Pulmonary artery endothelial cell (primary cell): ENCODE results near the gene TOM1L2. TPM values are rescaled to one million over a fixed set of nuclear protein-coding genes. Genes with fewer than 3 reads are reported as not detected.

Source experiments
- DNase-seq: peaks from one replicate; pipeline ENCODE4 v3.0.0-alpha.2; 2011; ENCODE audit warnings: low read depth, low spot score
- total RNA-seq: library from RNA; depleted of rRNA; stranded (reverse); fragments of >200 nt; gene quantifications from 2 replicates; pipeline ENCODE4 v1.2.3, GENCODE V29; 2014

TOM1L2 gene
- total RNA-seq, 1 donor from 2014 or later = 14.3 TPM

DNA sequence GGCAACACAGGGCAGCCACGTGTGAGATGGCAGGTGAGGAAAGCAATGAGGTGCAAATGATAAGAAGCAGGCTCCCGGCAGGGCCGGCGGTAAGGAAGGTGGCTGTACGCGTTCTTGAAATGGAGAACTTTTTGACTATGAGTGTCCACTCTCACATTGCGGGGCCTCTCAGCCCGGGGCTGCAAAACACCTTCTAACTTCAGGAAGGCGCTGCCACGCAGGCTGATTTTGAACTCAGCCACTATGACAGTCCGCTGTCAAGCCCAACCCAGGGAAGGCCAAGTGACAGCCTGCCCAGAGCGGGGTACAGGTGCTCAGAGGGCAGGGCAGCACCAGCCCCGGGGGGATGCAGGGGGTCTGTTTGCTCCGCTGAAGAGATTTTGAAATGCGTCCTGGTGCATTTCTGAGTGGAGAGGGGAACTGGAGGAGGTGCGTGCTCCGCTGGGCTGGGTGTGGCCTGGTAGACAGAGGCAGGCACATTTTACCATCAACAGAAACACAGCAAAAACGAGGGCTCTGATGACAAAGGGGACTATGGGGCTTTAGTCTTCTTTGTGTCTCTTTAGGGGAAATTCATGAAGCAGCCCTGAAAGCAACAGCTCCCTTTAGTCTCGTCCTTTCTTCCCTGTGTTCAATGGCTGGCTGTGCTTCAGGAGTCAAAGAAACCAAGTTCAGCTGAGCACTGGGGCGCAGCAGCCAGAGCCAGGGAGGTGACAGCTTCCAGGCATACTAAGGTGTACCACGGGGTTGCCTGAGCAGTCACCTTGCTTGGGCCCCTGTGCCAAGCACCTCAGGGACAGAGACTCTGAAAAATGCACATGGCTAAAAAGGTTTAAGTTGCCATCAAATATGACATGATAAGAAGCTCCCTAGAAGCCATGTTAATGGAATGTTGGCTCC is 120.8 kb downstream of the TOM1L2 start:
- no peak for DNase-seq

DNA sequence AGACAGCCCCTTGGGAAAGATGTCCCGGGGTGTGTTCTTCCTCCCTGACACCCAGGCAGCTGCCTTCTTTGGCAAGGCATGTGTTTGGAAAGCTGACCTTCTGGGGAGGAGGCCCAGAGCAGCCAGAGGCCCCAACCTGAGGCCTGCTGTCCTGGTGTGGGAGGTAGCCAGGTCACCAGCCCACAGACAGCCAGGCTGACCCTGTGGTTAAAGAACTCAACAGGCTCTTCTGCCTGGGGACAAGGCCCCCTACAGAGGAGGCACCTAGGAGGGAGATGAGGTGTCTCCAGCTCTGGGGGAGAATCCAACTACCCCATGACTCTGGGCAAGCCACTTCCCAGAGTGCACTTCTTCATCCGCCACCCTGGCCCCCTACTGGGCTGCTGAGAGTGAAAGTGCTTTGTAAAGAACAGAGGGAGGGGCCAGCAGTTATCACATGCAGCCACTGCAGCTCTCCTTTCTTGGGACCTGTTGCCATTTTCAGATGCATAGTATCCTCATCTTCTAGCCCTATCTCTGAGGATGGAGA is 122.3 kb downstream of the TOM1L2 start:
- DNase-seq = no peak

DNA sequence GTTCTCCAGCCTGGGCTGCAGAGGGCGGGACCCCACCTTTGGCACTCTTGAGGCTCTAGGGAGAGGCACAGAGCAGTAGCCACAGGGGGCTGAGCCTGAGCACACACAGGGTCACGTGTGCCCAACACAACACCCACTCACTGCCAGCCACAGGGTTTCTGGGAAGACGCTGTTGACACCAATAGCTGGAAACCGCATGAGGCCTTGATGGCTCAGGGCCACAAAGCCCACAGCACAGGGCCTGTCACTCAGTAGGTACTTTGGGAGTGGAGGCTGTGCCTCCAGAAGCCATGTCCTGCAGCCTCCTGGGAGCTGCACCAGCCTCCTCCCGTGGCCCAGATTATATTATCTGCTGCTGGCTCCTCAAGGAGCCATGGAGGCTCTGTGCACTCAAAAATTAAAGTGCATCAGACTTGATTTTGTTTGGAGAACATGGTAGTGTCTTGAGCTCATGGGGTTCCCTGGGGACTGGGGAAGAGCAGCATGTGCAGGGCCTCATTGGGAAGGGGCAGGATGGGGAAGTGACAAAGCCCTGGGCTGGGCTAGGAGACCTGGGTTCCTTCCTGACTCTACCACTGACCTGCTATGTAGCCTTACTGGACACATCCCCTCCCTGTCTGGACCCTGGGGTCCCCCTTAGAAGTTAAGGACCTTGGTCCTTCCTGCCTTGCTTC is 122.9 kb downstream of the TOM1L2 start:
- no peak for DNase-seq

DNA sequence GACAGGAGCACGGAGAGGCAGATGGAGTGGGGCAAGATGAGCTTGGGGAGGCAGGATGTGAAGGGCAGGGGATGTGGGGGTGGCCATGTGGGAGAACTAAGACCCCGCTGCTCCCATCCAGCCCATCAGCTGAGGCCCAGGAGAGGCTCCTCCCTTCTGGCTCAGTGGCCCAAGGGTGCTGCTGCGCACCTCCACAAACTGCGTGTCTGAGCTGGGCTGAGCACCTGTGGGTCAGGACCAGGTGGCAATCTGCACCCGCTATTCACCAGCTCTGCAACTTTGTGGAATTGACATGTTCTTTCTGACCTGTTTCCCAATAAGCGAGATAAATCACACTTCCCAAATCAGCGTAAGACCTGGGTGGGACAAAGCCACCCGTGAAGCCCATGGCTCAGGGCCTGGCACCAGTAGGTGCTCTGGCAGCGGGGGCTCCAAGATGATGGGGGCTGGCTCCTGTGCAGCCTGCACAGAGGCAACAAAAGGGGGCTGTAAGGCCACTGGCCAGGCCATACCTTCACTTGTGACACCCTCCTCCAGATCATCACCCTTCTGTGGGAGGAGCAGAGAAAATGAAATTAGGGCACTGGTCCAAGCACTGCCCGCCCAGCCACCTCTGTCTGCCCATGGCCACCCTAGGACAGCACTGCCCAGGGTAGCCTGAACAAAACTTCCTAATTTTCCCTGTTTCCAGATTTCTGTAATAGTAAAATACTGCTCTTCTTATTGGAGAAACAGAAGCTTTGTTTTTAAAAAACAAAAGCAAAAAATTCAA is 123.7 kb downstream of the TOM1L2 start:
- DNase-seq = no peak

DNA sequence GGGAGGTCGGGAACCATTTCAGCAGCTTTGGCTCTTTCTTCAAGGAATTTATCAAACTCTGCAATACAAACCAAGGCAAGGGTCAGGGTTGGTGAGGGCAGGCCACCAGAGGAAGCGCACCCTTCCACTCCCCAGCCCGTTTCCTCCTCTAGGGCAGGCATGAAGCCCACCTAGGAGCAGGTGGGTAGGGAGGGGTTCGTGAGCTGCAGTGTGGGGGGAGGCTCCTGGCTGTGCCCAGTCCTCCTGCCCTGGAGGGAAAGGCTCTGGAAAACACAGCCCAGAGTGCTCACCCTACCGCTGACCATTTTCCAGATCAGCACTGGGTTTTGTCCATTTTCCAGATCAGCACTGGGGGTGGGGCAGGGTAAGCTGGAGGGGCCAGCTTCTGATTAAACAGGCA is 124.5 kb downstream of the TOM1L2 start:
- no peak for DNase-seq

DNA sequence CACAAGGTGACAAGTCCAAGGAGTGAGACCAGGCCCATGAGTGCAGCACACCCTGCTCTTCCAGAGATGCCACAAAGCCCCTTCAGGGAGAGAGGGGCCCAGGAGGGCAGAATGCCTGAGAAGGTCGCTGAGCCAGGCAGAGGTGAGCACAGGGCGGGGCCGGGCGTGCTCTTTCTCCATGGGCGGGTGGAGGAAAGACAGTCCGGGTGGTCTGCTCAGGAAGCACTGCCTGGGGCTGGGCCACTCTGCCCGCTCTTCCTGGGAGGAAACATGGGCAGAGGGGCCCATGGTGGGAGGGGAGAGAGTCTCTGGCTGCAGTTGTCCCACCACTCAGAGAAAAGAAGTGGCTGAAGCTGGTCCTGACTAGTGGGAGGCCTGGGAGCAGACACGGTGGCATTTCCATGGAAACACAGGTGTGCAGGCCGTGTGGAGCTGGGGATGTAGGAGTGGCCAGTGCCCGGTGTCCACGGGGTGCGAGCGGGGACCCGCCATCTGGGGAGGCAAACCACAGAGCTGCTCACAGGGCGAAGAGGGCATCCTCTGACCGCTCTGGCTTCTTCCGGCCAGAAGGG is 125.0 kb downstream of the TOM1L2 start:
- no peak for DNase-seq

DNA sequence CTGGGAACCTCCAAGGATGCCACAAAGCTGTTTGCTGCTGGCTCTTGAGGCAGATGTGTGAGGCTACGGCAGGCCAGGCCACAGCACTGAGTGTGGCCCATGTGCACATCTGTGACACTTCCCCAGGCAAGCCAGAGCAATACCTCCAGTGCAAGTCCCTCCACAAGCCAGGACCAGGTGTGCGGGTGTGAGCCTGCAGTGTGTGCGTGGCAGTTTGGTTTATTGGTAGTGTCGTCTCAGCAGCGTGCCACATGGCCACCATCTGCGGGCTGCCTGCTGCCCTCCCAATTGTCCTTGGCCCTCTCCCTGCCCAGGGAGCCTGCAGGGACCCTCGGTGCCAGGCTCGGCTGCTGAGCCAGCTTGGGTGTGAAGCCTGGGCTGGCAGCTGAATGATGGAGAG is 125.6 kb downstream of the TOM1L2 start:
- no peak for DNase-seq

DNA sequence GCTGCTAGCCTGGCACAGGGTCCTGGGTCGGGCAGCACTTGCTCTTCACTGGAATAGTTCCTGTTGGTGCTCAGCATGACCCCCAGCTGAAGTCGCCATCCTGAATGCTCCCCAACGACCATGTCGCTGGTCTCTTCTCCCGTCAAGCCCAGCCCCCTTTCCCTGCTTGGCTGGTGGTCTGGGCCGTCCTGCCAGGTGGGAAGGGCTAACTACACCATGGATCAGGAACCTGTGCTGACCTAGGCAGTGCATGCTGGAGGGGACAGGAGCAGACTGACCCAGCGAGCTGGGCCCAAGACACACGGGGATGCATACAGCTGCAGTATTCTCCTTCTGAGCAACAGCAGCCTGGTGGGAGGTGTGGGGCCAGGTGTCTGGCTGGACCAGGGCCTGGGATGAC is 126.2 kb downstream of the TOM1L2 start:
- DNase-seq = no peak

DNA sequence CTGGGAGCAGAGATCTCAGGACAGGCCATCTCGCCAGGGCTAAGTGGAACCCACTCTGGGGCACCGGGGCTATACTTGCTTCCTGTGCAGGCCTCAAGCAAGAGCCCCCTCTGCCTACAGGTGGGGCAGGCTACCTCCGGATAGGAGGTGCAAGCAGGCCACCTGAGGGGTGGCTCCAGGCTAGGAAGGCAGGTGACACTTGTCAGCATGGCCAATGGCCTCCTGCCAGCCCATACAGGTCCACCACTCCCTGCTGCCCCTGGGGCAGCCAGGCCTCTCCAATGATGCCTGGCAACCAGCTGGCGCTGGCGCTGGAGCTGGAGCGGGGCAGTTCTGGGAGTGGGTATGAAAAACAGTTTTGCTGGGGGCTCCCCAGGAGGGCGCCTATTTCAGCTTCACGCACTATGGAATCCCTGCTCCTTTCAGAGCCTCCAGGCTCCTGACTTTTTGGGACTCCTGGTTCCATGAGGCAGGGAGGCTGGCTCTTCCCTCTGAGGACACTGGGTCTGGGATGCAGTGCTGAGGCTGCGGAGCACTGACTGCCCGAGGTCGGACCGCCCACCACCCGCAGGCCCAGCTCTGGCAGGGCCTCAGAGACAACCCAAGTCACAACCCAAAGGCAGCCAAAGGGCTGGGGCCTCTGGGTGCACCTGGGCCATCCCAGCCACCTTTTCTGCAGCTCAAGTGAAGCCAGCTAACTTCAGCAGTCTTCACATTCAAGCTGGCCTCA is 127.0 kb downstream of the TOM1L2 start:
- no peak for DNase-seq

DNA sequence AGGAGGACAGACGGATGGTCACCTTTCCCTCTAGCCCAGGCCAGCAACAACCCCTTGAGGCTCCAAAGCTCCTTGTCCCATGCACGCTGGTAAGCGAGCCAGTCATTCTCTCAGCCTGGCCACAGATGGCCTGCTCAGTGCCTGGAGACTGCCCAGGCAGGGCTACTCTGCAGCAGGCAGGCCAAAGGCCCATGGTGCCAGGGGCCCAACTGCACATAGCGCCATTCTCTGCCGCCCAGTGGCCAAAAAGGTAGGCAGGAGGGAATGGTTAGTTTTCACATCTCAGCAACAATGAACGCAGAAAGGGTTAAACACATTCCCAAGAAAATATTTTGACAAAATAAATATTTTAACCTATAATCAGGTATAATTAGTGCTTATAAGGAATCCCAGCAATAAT is 127.7 kb downstream of the TOM1L2 start:
- DNase-seq = no peak

DNA sequence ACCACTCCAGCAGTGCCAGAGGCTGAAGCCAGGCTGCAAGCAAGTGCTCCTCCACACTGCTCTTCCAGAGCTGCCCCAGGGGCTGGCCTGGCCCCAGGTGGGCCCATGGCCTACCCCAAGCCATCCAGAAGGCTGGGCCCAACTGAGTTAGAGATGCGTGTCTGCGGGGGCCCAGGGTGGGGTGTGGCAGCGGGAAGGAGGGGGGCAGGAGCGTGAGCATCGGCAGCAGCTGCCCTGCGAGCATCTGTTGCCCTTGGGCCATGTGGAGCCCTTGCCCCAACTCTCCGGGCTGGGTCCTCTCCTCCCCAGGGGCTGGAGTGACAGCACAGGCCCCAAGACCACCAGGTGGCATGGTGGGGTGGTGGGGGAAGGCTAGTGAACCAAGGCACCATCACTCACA is 128.1 kb downstream of the TOM1L2 start:
- DNase-seq = no peak

DNA sequence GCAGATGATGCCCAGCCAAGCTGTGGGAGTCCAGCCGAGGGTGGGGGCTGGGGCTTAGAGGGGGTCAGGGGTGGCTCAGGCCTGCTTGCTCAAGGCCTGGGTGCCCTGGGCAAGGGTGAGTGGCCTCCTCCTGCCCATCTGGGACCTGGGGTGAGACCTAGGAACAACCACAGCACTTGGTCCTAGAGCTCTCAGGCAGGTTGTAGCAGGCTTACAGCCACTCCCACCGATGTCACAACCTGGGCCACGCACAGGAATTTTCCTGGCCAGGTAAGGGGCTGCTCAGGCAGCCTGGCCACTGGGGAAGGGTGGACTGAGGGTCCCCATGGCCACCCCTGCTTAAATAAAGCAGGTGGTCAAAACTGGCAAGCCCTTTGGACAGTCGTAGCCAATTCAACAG is 129.1 kb downstream of the TOM1L2 start:
- no peak for DNase-seq

DNA sequence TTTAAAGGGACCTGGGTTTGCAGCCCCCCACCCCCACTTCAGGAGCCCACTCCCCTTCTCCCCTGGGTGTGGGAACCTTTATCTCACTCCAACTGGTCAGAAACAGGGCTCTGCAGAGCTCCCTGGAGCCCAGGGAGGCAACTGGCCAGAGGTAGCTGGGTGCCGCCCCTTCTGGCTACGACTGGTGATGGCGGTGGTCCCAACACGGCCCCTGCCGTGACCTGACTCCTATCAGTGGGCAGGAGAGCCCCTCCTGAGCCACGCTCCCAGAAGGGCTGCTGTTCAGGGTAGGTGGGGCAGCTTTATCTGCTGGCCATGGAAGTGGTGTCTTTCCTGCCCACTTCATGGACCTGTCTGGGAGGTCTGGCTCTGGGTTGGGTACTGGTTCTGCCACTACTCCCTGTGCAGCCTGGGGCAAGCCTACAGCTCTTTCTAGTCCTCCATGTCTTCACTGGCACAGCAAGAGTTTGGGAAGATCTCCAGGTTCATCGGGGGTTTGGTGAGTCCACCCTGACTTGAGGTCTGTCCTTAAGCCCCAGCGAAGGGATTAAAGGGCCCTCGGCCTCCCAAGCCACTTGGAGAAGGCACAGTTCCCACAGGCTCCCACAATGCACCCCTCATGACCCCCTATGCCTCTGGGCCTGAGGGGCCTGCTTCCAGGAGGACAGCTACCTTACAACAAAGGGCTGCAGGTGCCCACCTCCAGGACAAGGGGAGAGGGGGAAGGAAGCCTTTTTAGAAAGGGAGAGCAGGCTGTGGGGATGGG is 129.9 kb downstream of the TOM1L2 start:
- no peak for DNase-seq

DNA sequence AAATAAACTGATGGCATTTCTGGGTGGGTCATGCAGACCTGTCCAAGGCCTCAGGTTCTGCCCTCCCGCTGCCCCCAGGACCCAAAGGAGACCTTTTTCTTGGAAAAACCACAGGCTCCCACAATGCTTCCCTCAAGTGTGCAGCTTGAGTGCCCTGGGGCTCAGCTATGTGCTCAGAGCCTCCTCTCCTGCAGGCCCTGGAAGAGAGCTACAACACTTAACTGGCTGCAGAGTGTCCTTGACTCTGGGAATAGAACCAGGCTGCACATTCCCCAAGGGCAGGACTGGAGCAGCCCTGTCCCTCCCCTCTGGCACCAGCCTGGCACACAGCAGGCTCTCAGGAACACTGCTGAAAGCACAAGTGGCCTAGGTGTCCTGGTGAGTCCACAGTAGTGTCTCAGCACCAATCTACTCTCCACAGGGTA is 130.6 kb downstream of the TOM1L2 start:
- DNase-seq = no peak

DNA sequence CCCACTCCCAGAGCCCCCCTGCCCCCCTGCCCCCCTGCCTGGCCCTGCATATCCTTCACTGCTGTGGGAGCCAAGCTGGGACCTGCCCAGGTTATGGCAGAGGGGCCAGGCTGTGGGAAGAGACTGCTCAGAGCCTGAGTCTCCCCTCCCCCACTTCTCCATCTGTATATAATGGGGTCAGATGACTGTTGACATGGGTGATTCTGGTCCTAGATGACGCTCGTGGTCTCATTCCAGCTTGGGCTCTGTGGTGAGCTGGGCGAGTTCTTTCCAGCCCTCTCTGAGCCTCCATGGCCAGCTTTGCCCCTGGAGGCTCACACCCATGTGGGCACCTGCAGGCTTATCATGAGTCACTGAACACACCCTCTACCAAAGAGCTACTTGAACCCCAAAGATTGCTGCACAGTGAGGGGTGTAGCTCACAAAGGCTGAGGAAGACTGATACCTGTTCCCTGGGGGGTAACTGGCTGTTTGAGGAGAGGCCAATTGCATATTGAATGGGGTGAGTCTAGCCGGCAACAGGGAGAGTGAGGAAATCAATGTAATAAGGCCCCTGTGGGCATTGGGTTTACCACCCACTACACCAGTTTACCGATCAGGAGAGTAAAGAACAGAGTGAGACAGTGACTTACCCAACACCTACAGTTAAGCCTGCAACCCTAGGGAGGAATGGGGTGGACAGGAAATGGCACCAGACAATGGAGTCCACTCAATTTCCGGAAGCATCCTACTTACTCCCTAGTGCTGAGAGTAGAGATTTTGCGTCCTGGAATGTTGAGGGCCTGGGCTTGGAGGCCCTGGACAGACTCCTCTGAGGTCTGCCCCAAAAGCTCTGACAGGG is 131.2 kb downstream of the TOM1L2 start:
- no peak for DNase-seq

DNA sequence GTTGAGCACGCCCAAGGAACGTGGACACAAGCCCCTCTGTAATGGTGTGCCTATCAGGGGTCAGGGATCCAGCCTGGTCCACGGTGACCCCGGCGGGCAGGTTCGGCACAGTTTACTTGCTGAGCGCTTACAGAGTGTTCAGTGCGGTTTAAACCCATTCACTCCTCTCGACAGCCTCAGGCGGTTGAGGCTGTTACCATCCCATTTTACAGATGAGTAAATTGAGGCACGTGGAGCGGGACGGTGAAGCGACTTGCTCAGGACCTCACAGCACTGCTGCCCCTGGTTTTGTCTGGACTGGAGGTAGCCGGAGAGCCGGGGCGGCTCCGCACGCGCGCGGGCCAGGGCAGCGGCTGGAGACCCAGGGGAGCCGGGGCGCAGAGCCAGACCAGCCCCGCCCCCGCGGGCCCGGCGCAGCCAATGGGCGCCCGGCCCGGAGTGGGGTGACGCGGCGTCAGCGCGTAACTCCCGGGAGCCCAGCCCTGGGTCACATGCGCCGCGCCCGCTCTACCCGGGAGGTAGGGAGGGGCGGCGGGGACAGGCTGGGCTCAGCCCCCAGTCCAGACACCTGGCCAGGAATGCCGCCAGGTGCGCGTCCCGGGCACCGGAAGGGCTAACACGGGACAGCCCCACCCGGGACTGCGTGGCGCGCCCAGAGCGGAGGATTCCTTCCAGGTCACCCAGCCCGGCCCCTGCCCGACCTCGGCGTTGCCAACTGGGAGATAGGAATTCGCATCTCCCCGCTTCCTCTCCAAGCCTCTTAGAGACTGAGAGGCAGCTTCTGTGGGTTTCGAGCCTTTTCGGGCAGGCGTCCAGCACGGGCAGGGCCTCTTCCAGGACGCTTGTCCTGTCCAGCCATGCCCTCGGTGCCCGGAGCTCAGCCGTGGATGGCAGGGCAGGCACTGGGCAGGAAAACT is 132.2 kb downstream of the TOM1L2 start:
- no peak for DNase-seq

DNA sequence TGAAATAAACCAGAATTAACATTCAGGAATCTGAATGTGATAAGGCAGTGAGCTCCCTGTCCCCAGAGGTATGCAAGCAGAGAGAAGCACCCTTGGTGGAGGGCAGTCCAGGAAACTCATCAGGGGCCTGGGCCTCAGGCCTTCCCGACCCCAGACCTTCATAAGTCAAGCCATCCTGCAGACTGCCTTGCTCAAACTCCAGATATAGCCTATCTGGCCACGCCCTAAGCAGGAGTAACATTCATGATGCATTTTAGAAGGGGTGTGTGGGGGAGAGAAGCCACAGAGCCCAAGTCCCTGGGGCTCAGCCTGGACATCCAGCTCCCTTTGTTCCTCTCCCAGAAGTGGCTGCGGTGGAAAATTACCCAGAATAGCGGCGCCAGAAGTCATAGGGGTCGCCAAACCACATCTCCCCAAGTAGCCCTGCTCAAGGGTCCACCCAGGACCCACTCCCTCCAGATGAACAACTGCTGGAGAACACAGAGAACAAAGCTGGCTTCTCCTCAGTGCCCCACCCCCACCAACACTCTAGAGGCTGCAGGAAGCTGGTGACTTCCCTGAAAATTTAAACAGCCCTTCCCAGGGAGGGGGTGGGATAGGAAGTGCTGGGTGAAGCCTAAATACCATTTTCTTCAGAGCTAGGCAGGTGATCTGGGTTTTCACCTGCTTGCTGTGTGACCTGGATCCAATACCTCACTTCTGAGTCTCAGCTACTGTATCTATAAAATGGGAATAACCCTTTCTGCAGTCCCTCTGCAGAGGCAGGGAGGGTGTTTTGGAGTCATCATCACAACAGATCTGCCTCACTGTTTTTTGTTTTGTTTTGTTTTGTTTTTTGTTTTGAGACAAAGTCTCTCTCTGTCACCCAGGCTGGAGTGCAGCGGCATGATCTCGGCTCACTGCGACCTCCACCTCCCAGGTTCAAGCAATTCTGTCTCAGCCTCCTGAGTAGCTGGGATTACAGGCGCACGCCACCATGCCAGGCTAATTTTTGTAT is 133.9 kb downstream of the TOM1L2 start:
- no peak for DNase-seq
